ENCODE measurements around the gene ADGRL3.

GRCh38 chr4:61915501-61915900 is 715.4 kb downstream of the ADGRL3 start:
- TF ChIP-seq POLR2A (IDR thresholded peaks at IDR 0.05) (no peak), CTCF (IDR thresholded peaks at IDR 0.05) (no peak)
